T47D (cell line): ENCODE results near the gene LOXL1.

Source experiments
- DNase-seq, 2 experiments: peaks; one replicate each; pipeline versions ENCODE4 v3.0.0 to v3.0.0-alpha.2; 2011 to 2012; ENCODE audit warnings: low read depth in 1 of 2, low spot score in 1 of 2
- JUND ChIP-seq: IDR thresholded peaks from 2 replicates; pipeline ENCODE4 v1.6.1; 2012; ENCODE audit warnings: low read depth
- in situ Hi-C: cut with HindIII; loops from 2 replicates; pipeline ENCODE4 v1.10.0; 2016; ENCODE audit warnings: low sequenced_read_pairs, low pct_unique_long_range_greater_than_20kb

The LOXL1 gene

DNA sequence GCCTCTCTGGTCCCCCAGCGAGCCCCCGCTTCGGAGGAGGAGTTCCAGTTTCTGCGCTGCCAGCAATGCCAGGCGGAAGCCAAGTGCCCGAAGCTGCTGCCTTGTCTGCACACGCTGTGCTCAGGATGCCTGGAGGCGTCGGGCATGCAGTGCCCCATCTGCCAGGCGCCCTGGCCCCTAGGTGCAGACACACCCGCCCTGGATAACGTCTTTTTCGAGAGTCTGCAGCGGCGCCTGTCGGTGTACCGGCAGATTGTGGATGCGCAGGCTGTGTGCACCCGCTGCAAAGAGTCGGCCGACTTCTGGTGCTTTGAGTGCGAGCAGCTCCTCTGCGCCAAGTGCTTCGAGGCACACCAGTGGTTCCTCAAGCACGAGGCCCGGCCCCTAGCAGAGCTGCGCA lies 71.7 kb downstream of the LOXL1 start:
- TF ChIP-seq JUND = no peak
- DNase-seq = no peak
- in situ Hi-C loops = no loop called here
